GM23338 (cell line): Measurements from ENCODE around the gene SMIM35. TPM values are rescaled to one million over a fixed set of nuclear protein-coding genes. Genes with fewer than 3 reads are reported as not detected.

Experiments used
- ATAC-seq: fragments of 200-7000 bp; cut with Tn5 transposase; 3 replicates; pipeline ENCODE4 v1.9.1; 2020
- DNase-seq: peaks from one replicate; pipeline ENCODE4 v3.0.0-alpha.2; 2015; ENCODE audit warnings: low spot score
- H2AFZ ChIP-seq: fragments of 200-600 bp; sonication (generic); 2 replicates; pipeline ENCODE4 v1.8.0; 2016; ENCODE audit warnings: antibody characterized with exemption, mild to moderate bottlenecking, moderate library complexity
- H3F3A ChIP-seq: fragments of 200-600 bp; sonication (generic); replicated peaks from 2 replicates; pipeline ENCODE4 v1.8.0; 2017; ENCODE audit warnings: antibody characterized with exemption, mixed run types, low read depth
- H3K27ac ChIP-seq: fragments of 200-600 bp; sonication (generic); 2 replicates; pipeline ENCODE4 v1.6.1; 2016; ENCODE audit warnings: low read depth
- H3K27me3 ChIP-seq: fragments of 200-600 bp; sonication (generic); 2 replicates; pipeline ENCODE4 v1.8.0; 2016; ENCODE audit warnings: mild to moderate bottlenecking, mixed run types, moderate library complexity; ENCODE audit not compliant: insufficient read depth
- H3K36me3 ChIP-seq: fragments of 200-600 bp; sonication (generic); 2 replicates; pipeline ENCODE4 v1.8.0; 2016; ENCODE audit warnings: mild to moderate bottlenecking; ENCODE audit not compliant: insufficient read depth
- H3K4me1 ChIP-seq: fragments of 200-600 bp; sonication (generic); 2 replicates; pipeline ENCODE4 v1.8.0; 2016; ENCODE audit warnings: mild to moderate bottlenecking, moderate library complexity; ENCODE audit not compliant: insufficient read depth
- H3K4me2 ChIP-seq: fragments of 200-600 bp; sonication (generic); 2 replicates; pipeline ENCODE4 v1.7.1; 2017; ENCODE audit warnings: mixed run types
- H3K4me3 ChIP-seq: fragments of 200-600 bp; sonication (generic); 2 replicates; pipeline ENCODE4 v1.6.1; 2016; ENCODE audit warnings: mixed run types
- H3K79me2 ChIP-seq: fragments of 200-600 bp; sonication (generic); replicated peaks from 2 replicates; pipeline ENCODE4 v1.8.0; 2017; ENCODE audit warnings: mild to moderate bottlenecking; ENCODE audit not compliant: insufficient read depth
- H3K9me2 ChIP-seq: fragments of 200-600 bp; sonication (generic); 2 replicates; pipeline ENCODE4 v1.8.0; 2017; ENCODE audit not compliant: insufficient read depth
- H4K20me1 ChIP-seq: fragments of 200-600 bp; sonication (generic); replicated peaks from 2 replicates; pipeline ENCODE4 v1.8.0; 2017; ENCODE audit warnings: mild to moderate bottlenecking; ENCODE audit not compliant: insufficient read depth
- H3K27ac Mint-ChIP-seq: 2 replicates; pipeline ENCODE4 v1.8.0; 2020; ENCODE audit warnings: inconsistent platforms, mild to moderate bottlenecking, moderate library complexity, mixed read lengths
- H3K27me3 Mint-ChIP-seq: 3 replicates; pipeline ENCODE4 v1.8.0; 2022; ENCODE audit warnings: low read depth, mild to moderate bottlenecking, moderate library complexity, mixed read lengths, inconsistent platforms; ENCODE audit not compliant: insufficient read depth, poor library complexity
- H3K36me3 Mint-ChIP-seq: 3 replicates; pipeline ENCODE4 v1.8.0; 2021; ENCODE audit warnings: low read depth, mild to moderate bottlenecking, inconsistent platforms, moderate library complexity, mixed read lengths
- H3K4me1 Mint-ChIP-seq: 3 replicates; pipeline ENCODE4 v1.8.0; 2020; ENCODE audit warnings: mild to moderate bottlenecking, inconsistent platforms, mixed read lengths
- H3K4me3 Mint-ChIP-seq: 3 replicates; pipeline ENCODE4 v1.8.0; 2021; ENCODE audit warnings: moderate library complexity, mild to moderate bottlenecking, inconsistent platforms, mixed read lengths
- H3K9me3 Mint-ChIP-seq: 3 replicates; pipeline ENCODE4 v1.8.0; 2020; ENCODE audit warnings: moderate library complexity, mild to moderate bottlenecking, inconsistent platforms, mixed read lengths
- CREB1 ChIP-seq: fragments of 250-450 bp; sonication (Bioruptor Pico); IDR thresholded peaks from 2 replicates; pipeline ENCODE4 v1.5.0; 2020; ENCODE audit warnings: low read depth, mild to moderate bottlenecking, moderate library complexity
- EZH2 ChIP-seq: fragments of 200-600 bp; sonication (generic); IDR thresholded peaks from one replicate; pipeline ENCODE4 v1.8.0; 2017; ENCODE audit warnings: antibody characterized with exemption, mild to moderate bottlenecking, low read depth; ENCODE audit not compliant: unreplicated experiment
- EZH2phosphoT487 ChIP-seq: fragments of 200-600 bp; sonication (generic); IDR thresholded peaks from one replicate; pipeline ENCODE4 v1.8.1; 2018; ENCODE audit warnings: antibody characterized with exemption; ENCODE audit not compliant: unreplicated experiment
- JUNB ChIP-seq: IDR thresholded peaks from one replicate; pipeline ENCODE4 v1.6.1; 2016; ENCODE audit warnings: antibody characterized with exemption; ENCODE audit not compliant: unreplicated experiment
- NANOG ChIP-seq: IDR thresholded peaks from 2 replicates; pipeline ENCODE4 v1.6.1; 2016; ENCODE audit warnings: antibody characterized with exemption, borderline replicate concordance
- POLR2AphosphoS5 ChIP-seq: IDR thresholded peaks from 2 replicates; pipeline ENCODE4 v1.6.1; 2016; ENCODE audit warnings: antibody characterized with exemption, low read depth
- STAT1 ChIP-seq: IDR thresholded peaks from one replicate; pipeline ENCODE4 v1.6.1; 2016; ENCODE audit warnings: antibody characterized with exemption; ENCODE audit not compliant: unreplicated experiment
- ZNF114 ChIP-seq: fragments of 250-450 bp; sonication (Bioruptor Pico); IDR thresholded peaks from 2 replicates; pipeline ENCODE4 v1.5.0; 2020; ENCODE audit warnings: mild to moderate bottlenecking, moderate library complexity
- ZNF331 ChIP-seq: fragments of 250-450 bp; sonication (Bioruptor Pico); IDR thresholded peaks from 2 replicates; pipeline ENCODE4 v1.5.0; 2020; ENCODE audit warnings: low read depth, mild to moderate bottlenecking, moderate library complexity
- polyA plus RNA-seq: library from polyadenylated mRNA; unstranded; fragments of >200 nt; fragmentation: Nextera tagmentation; extraction: Ambion mirVana; gene quantifications from 2 replicates; pipeline ENCODE4 v1.2.1, GENCODE V29; 2016
- total RNA-seq: library from RNA; depleted of rRNA; stranded (reverse); fragments of >200 nt; shearing (Covaris generic); gene quantifications from 2 replicates; pipeline ENCODE4 v1.2.3, GENCODE V29; 2014
- TF ChIP-seq, protein P1 (sequence below): fragments of 250-450 bp; sonication (Bioruptor Pico); IDR thresholded peaks from 2 replicates; pipeline ENCODE4 v1.5.0; 2020; ENCODE audit warnings: mild to moderate bottlenecking, moderate library complexity
- TF ChIP-seq, protein P2 (sequence below): IDR thresholded peaks from one replicate; pipeline ENCODE4 v1.6.1; 2018; ENCODE audit warnings: antibody characterized with exemption; ENCODE audit not compliant: unreplicated experiment
- TF ChIP-seq, protein P3 (sequence below): IDR thresholded peaks from 2 replicates; pipeline ENCODE4 v1.6.1; 2016; ENCODE audit warnings: antibody characterized with exemption
- TF ChIP-seq, protein P4 (sequence below), 2 experiments: fragments of 200-600 bp in 1 of 2; sonication (generic) in 1 of 2; conservative IDR thresholded peaks; 2 replicates each; pipeline versions ENCODE4 v1.5.1 to v1.6.1; 2016 to 2017; ENCODE audit warnings: antibody characterized with exemption in 2 of 2, low read depth in 2 of 2, mild to moderate bottlenecking in 2 of 2, moderate library complexity in 1 of 2

Gene SMIM35
- total and polyA plus RNA-seq, 2 experiments from 2014 or later: not detected

DNA sequence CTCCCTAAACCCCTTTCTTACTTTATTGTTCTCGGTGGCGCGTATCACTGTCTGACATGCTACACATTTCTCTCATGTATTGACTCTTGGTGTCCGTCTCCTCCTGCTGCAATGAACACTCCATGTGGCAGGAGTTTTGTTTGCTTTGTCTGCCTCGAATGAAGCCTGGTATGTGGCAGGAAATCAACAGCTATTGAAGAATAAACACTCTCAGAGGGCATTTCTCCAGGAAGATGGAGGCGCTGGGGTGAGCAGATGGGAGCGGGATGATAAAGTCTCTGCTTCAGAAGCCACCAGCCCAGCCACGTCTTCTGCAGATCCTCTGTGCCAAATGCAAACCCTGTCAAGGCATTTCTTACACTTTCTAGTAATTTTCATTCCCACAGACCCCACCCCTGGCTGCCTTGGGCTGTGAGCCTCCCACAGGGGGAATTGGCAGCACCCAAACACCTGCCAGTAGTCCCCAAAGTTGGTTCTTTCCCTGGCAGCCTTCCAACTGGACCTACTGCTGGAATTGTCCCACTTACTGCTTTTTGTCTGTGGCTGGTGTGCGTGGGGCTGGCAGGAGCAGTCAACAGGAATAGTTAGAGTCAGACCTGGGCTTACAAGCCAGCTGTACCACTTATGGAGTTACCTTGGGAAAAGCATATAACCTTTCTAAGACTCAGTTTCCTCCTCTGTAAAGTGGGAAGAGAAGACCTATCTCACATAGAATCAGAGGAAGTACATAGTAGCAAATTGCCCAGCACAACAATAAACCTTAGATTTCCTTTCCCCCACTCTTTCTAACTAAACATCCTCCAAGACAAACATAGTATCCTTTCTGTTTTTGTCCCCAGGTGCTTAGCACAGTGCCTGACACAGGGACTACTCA is 113.9 kb downstream of the SMIM35 start:
- Histone ChIP-seq H3K79me2 (no peaks in the 10 kb centered on the region), H3F3A (no peaks in the 10 kb centered on the region), H3K4me1 (no peaks in the 10 kb centered on the region), H2AFZ (no peak overlapping the region), H3K27ac (no peak overlapping the region), H3K4me3 (no peak overlapping the region), H3K4me2 (no peak overlapping the region), H3K9me2 (no peaks in the 10 kb centered on the region), H4K20me1 (no peaks in the 10 kb centered on the region), H3K36me3 (no peaks in the 10 kb centered on the region), H3K27me3 (no peaks in the 10 kb centered on the region)
- peaks cover 11% of the 10 kb centered on the region for H3K27me3 Mint-ChIP-seq
- H3K36me3 Mint-ChIP-seq: no peaks in the 10 kb centered on the region
- H3K4me3 Mint-ChIP-seq: no peak overlapping the region
- TF ChIP-seq EZH2phosphoT487 (no peak), ZNF331 (no peak), POLR2AphosphoS5 (no peak), EZH2 (no peak), CREB1 (CRISPR knock-in tag) (no peak), ZNF114 (CRISPR knock-in tag) (no peak), STAT1 (no peak), NANOG (no peak), JUNB (no peak)
- TF ChIP-seq, protein P1, sequence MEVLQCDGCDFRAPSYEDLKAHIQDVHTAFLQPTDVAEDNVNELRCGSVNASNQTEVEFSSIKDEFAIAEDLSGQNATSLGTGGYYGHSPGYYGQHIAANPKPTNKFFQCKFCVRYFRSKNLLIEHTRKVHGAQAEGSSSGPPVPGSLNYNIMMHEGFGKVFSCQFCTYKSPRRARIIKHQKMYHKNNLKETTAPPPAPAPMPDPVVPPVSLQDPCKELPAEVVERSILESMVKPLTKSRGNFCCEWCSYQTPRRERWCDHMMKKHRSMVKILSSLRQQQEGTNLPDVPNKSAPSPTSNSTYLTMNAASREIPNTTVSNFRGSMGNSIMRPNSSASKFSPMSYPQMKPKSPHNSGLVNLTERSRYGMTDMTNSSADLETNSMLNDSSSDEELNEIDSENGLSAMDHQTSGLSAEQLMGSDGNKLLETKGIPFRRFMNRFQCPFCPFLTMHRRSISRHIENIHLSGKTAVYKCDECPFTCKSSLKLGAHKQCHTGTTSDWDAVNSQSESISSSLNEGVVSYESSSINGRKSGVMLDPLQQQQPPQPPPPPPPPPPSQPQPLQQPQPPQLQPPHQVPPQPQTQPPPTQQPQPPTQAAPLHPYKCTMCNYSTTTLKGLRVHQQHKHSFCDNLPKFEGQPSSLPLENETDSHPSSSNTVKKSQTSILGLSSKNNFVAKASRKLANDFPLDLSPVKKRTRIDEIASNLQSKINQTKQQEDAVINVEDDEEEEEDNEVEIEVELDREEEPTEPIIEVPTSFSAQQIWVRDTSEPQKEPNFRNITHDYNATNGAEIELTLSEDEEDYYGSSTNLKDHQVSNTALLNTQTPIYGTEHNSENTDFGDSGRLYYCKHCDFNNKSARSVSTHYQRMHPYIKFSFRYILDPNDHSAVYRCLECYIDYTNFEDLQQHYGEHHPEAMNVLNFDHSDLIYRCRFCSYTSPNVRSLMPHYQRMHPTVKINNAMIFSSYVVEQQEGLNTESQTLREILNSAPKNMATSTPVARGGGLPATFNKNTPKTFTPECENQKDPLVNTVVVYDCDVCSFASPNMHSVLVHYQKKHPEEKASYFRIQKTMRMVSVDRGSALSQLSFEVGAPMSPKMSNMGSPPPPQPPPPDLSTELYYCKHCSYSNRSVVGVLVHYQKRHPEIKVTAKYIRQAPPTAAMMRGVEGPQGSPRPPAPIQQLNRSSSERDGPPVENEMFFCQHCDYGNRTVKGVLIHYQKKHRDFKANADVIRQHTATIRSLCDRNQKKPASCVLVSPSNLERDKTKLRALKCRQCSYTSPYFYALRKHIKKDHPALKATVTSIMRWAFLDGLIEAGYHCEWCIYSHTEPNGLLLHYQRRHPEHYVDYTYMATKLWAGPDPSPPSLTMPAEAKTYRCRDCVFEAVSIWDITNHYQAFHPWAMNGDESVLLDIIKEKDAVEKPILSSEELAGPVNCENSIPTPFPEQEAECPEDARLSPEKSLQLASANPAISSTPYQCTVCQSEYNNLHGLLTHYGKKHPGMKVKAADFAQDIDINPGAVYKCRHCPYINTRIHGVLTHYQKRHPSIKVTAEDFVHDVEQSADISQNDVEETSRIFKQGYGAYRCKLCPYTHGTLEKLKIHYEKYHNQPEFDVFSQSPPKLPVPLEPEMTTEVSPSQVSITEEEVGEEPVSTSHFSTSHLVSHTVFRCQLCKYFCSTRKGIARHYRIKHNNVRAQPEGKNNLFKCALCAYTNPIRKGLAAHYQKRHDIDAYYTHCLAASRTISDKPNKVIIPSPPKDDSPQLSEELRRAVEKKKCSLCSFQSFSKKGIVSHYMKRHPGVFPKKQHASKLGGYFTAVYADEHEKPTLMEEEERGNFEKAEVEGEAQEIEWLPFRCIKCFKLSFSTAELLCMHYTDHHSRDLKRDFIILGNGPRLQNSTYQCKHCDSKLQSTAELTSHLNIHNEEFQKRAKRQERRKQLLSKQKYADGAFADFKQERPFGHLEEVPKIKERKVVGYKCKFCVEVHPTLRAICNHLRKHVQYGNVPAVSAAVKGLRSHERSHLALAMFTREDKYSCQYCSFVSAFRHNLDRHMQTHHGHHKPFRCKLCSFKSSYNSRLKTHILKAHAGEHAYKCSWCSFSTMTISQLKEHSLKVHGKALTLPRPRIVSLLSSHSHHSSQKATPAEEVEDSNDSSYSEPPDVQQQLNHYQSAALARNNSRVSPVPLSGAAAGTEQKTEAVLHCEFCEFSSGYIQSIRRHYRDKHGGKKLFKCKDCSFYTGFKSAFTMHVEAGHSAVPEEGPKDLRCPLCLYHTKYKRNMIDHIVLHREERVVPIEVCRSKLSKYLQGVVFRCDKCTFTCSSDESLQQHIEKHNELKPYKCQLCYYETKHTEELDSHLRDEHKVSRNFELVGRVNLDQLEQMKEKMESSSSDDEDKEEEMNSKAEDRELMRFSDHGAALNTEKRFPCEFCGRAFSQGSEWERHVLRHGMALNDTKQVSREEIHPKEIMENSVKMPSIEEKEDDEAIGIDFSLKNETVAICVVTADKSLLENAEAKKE: no peak
- TF ChIP-seq, protein P2, sequence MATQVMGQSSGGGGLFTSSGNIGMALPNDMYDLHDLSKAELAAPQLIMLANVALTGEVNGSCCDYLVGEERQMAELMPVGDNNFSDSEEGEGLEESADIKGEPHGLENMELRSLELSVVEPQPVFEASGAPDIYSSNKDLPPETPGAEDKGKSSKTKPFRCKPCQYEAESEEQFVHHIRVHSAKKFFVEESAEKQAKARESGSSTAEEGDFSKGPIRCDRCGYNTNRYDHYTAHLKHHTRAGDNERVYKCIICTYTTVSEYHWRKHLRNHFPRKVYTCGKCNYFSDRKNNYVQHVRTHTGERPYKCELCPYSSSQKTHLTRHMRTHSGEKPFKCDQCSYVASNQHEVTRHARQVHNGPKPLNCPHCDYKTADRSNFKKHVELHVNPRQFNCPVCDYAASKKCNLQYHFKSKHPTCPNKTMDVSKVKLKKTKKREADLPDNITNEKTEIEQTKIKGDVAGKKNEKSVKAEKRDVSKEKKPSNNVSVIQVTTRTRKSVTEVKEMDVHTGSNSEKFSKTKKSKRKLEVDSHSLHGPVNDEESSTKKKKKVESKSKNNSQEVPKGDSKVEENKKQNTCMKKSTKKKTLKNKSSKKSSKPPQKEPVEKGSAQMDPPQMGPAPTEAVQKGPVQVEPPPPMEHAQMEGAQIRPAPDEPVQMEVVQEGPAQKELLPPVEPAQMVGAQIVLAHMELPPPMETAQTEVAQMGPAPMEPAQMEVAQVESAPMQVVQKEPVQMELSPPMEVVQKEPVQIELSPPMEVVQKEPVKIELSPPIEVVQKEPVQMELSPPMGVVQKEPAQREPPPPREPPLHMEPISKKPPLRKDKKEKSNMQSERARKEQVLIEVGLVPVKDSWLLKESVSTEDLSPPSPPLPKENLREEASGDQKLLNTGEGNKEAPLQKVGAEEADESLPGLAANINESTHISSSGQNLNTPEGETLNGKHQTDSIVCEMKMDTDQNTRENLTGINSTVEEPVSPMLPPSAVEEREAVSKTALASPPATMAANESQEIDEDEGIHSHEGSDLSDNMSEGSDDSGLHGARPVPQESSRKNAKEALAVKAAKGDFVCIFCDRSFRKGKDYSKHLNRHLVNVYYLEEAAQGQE: no peak
- TF ChIP-seq, protein P3, sequence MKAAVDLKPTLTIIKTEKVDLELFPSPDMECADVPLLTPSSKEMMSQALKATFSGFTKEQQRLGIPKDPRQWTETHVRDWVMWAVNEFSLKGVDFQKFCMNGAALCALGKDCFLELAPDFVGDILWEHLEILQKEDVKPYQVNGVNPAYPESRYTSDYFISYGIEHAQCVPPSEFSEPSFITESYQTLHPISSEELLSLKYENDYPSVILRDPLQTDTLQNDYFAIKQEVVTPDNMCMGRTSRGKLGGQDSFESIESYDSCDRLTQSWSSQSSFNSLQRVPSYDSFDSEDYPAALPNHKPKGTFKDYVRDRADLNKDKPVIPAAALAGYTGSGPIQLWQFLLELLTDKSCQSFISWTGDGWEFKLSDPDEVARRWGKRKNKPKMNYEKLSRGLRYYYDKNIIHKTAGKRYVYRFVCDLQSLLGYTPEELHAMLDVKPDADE: no peak
- TF ChIP-seq, protein P4, sequence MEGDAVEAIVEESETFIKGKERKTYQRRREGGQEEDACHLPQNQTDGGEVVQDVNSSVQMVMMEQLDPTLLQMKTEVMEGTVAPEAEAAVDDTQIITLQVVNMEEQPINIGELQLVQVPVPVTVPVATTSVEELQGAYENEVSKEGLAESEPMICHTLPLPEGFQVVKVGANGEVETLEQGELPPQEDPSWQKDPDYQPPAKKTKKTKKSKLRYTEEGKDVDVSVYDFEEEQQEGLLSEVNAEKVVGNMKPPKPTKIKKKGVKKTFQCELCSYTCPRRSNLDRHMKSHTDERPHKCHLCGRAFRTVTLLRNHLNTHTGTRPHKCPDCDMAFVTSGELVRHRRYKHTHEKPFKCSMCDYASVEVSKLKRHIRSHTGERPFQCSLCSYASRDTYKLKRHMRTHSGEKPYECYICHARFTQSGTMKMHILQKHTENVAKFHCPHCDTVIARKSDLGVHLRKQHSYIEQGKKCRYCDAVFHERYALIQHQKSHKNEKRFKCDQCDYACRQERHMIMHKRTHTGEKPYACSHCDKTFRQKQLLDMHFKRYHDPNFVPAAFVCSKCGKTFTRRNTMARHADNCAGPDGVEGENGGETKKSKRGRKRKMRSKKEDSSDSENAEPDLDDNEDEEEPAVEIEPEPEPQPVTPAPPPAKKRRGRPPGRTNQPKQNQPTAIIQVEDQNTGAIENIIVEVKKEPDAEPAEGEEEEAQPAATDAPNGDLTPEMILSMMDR (conservative IDR thresholded peaks at IDR 0.05; ENCODE audit: low read depth in 2 of 2): no peak
- ATAC-seq (no peak), DNase-seq (no peak)
- H3K27ac Mint-ChIP-seq: no peak overlapping the region
- H3K4me1 Mint-ChIP-seq: no peaks in the 10 kb centered on the region
- H3K9me3 Mint-ChIP-seq: no peaks in the 10 kb centered on the region
